ENCODE data around the gene TMEM89. TPM values are rescaled to one million over a fixed set of nuclear protein-coding genes. Genes with fewer than 3 reads are reported as not detected.

Gene TMEM89
- total RNA-seq, 2 donors from 2014 or later = 1.0 to 1.1 TPM

DNA sequence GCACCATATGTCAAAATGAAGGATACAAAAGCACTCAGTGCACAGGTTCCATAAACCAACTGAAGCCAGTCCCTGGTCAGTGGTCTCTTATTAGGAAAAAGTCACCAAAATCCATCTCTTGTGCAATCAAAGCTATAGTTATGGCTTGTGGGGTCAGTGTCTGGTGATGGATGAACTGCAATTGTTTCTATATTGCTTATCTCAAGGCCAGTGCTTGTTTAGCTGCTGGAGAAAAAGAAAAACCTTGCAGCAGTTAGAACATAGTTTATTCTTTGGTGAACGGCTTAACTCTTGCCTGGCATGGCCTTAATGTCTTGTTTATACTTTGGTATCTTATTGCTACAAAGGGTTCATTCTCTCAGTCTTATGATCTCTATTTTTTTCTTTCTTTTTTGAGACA, 9.3 kb downstream of the TMEM89 start:
- Mint-ChIP-seq H3K4me1 (peaks cover 11% of the 10 kb centered on the region), H3K27ac (no peak overlapping the region), H3K27me3 (no peaks in the 10 kb centered on the region), H3K4me3 (no peak overlapping the region), H3K9me3 (peaks cover 3% of the 10 kb centered on the region), H3K36me3 (ENCODE audit: low read depth) (peaks cover 22% of the 10 kb centered on the region)
- ATAC-seq (replicated peaks) = no peak

DNA sequence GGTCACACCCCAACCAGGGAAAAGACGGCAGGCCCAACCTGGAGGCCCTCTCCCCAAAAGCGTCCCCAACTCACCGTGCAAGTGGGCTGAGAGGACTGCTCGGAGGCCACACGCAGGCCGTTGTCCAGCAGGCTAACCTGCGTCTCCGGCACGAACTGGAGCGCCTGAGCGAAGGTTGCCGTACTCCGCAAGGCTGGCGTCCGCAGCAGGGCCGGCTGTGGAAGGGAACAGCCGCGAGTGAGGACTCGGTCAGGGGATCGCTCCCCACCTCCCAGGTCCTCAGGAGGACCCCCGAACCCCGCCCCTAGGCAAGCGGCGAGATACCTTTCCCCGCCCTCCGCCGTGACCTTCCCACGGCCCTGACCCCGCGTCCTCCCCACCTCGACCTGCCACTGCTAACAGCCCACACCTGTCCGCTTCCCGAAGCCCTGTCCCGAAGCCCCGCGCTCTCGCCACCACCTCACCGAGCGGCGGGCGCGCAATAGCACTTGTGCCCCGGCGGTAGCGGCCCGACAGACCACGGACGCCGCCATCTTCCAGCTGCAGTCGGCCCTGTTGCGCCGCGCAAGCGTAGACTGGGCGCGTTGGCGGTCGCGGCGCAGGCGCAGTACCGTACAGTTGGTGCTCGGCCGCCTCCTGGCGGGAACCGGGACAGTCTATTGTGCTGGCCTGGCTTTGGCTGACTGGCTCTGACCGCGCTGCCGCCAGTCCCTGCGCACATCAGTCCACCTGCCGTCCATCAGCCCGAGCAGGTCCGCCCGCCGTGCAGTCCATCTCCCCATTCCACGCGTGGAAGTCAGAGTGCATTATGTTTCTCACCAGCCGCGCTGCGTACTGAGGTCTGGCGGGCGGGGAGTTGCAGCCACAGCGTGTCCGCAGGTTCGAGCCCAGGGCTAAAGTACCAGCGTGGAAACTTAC, 12.2 kb downstream of the TMEM89 start, which contains the start of gene UQCRC1:
UQCRC1 (minus strand) TSS at position 559 of the 918 bp plus-strand sequence; CDS start at position 533, 26 bp downstream.
- Mint-ChIP-seq H3K4me1 (peaks cover 11% of the 10 kb centered on the region), H3K4me3 (peak within 1 kb of the TSS; percentile 95), H3K36me3 (ENCODE audit: low read depth) (peaks cover 50% of the 10 kb centered on the region), H3K27ac (peak within 1 kb of the TSS; percentile 94), H3K9me3 (no peaks in the 10 kb centered on the region), H3K27me3 (no peaks in the 10 kb centered on the region)
- ATAC-seq (replicated peaks) = peak; percentile 97

DNA sequence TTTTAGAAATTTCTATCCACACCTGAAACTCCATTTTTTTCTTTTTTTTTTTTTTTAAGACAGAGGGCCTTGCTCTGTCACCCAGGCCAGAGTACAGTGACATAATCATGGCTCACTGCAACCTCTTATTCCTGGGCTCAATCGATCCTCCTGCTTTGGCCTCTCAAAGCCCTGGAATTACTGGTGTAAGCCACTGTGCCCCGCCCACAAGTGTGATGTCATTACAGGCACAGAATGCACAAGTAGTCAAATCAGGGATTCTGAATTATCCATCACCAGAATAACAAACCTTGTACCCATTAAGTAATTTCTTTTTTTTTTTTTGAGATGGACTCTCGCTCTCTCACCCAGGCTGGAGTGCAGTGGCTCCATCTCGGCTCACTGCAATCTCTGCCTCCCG, 14.1 kb downstream of the TMEM89 start:
- no peaks in the 10 kb centered on the region for H3K27me3 Mint-ChIP-seq
- H3K4me3 Mint-ChIP-seq = peak overlapping the region; percentile 95
- H3K9me3 Mint-ChIP-seq = no peaks in the 10 kb centered on the region
- peaks cover 69% of the 10 kb centered on the region for H3K36me3 Mint-ChIP-seq (ENCODE audit: low read depth)
- no peak overlapping the region for H3K27ac Mint-ChIP-seq
- ATAC-seq (replicated peaks) = no peak
- H3K4me1 Mint-ChIP-seq = peaks cover 6% of the 10 kb centered on the region

DNA sequence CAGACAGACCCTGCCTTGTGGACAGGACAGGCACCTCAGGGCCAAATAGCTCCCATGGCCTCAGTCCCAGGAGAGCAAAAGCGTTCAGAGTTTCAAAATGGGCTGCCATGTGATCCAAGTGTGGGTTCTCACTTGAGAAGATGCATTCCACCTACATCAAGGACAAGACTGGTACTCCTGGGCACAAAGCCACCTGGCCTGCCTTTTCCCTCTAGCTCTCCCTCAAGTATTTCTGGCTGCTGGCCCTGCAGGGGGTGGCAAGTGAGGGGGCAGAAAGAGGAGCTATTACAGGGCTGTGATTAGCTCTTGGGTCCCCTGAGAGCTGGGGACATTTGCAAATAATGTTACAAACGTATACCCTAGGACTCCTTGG, 20.0 kb downstream of the TMEM89 start:
- Mint-ChIP-seq H3K4me1 (no peaks in the 10 kb centered on the region), H3K36me3 (ENCODE audit: low read depth) (peaks cover 81% of the 10 kb centered on the region), H3K27me3 (no peaks in the 10 kb centered on the region), H3K9me3 (no peaks in the 10 kb centered on the region), H3K4me3 (no peak overlapping the region), H3K27ac (no peak overlapping the region)
- no peak for ATAC-seq (replicated peaks)

DNA sequence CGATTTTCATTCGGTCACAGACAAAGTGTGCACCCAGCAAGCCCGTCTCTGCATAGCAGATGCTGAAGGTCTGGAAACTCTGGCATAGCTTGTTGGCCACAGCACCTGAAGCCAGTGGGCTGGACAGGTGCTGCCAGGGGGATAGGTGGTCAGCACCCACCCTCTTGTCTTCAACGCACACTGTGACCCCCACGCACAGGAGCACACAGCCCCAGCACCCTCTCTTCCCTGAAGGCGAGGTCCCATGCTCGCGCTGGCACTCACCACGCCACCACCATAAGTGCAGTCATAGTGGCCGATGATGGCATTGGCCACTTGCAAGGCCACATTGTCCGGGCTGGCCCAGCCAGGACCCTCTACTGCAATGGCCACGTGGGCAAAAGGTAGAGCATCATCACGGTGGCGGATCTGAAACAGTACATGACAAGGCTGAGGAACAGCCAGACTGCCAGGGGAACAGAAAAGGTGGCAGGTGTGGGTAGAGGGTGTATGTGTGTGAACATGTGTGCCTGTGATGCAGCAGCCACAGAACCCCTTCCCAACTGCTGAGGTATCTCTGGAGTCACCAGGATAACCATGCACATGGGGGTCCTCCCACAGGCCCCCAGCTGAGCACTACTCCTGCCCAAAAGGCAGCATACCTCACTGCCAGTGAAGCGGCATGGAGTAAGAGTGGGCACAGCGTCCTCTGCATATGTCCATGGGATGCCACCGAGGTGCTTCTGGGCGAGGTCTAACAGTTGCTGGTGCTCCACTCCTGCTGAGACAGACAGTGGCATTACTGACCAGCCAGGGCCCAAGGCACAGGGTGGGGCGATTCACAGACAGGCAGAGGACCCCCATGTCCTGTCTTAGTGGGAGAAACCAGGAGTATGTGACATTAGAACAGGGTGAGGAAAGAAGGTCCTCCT, 20.6 kb downstream of the TMEM89 start:
- Mint-ChIP-seq H3K27ac (no peak overlapping the region), H3K4me3 (no peak overlapping the region), H3K9me3 (no peaks in the 10 kb centered on the region), H3K4me1 (peaks cover 3% of the 10 kb centered on the region), H3K27me3 (peaks cover 4% of the 10 kb centered on the region), H3K36me3 (ENCODE audit: low read depth) (peaks cover 74% of the 10 kb centered on the region)
- no peak for ATAC-seq (replicated peaks)

DNA sequence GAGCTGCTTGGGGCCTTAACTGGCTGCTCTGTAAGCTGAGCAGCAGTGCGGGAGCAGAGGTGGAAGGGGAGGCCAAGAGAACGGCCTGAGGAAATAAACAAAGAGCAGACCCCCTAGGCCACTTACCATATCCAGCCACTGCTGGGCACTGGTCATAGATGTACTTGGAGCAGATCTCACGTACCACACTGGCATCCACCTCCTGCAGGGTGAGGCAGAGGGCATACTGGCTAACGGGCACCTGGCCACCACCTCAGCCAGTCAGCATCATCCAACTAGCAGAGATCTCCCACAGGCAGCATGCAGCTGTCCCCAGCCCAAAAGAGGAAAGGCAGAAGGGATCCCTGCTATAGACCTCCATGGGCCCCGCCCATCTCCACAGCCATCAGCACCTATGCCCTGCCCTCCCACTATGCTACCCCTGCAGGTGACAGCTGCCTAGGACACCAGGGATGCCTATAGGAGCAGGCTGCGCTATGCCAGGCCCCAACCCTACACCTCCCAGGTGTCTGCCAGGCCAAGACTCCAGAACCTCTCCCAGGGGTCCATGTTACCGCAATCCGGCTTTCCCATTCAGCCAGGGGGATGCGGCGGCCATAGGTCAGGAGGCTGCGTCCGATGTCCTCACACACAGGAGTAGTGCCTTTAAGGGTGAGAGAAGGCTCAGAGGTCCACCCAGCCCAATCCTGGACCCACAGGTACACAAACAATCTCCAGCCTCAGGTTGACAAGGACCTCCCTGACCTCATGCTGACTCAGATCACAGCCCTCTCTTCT, 21.9 kb downstream of the TMEM89 start:
- Mint-ChIP-seq H3K27me3 (peaks cover 6% of the 10 kb centered on the region), H3K9me3 (no peaks in the 10 kb centered on the region), H3K4me1 (peaks cover 4% of the 10 kb centered on the region), H3K36me3 (ENCODE audit: low read depth) (peaks cover 62% of the 10 kb centered on the region), H3K4me3 (no peak overlapping the region), H3K27ac (no peak overlapping the region)
- ATAC-seq (replicated peaks) = no peak

DNA sequence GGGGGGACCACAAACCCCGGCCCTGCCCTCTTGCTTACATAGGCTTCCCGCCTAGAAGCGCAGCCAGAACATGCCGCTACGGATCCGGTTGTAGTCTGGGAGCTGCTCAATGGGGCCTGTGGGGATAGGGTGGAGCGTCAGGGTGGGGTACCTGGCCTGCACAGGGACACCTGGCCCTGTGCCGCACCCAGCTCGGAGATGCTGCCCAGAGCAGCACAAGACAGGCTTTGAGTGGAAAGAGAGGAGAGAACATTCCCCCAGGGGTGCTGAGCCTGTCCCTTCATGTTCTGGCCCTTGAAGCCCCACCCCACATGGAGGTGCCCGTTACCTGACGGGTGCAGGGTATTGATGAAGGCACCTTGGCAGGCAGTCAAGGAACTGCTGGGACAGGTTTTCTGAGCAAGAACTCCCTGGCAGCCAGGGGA, 22.5 kb downstream of the TMEM89 start:
- Mint-ChIP-seq H3K36me3 (ENCODE audit: low read depth) (peaks cover 56% of the 10 kb centered on the region), H3K4me3 (no peak overlapping the region), H3K4me1 (peaks cover 4% of the 10 kb centered on the region), H3K27me3 (peaks cover 10% of the 10 kb centered on the region), H3K27ac (no peak overlapping the region), H3K9me3 (no peaks in the 10 kb centered on the region)
- no peak for ATAC-seq (replicated peaks)

DNA sequence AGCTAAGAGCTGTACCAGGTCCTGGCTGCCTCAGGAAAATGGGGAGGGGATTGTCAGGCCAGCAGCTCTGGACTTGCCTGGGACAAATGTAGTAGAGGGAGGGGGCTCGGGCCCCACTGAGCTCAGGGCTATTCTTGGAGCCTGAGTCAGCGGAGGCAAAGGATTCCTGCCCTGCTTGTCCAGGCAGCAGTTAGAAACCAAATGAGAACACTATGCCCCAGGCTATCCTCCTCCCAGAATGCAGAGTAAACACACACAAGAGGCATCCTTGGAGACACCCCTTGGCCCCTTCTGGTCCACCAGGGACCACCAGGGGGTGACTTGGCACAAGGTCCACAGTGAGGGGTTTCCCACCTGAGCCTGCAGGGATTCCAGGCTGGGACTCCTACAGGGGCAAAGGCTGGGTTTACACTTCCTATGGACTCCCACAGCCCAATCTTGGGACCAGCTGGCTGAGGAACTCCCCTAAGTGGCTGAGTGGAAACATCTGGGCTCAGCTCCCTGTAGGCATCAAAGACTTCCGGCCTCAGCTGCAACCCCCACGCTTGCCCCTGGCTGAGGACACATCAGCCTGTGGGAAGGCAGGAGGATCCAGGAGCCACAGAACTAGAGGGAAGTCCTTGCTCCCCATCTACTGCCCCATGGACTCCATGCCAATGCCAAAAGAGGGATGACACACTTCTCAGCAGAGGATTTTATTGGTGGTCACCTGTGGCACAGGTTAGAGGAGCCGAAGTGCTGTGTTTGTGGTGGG, 23.1 kb downstream of the TMEM89 start:
- Mint-ChIP-seq H3K4me1 (peaks cover 4% of the 10 kb centered on the region), H3K9me3 (no peaks in the 10 kb centered on the region), H3K27ac (no peak overlapping the region), H3K27me3 (peaks cover 10% of the 10 kb centered on the region), H3K36me3 (ENCODE audit: low read depth) (peaks cover 50% of the 10 kb centered on the region), H3K4me3 (no peak overlapping the region)
- no peak for ATAC-seq (replicated peaks)

DNA sequence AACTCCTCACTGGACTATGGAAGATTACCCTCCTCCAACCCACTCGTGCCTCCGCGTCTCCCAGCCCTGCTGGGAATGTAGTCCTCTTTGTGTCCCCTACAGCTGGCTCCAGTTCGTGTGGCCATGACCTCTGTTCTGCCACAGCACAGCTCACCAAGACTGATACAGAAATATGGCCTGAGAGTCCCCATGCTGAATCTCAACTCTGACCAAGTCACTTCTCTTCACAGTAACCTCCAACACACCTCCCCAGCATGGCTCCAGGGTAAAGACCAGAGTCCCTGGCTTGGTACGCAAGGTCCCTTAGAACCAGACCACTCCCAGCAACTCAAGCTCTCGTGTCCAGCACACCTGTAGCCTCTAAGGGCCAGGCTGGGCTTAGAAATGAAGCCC, 24.2 kb downstream of the TMEM89 start:
- H3K4me3 Mint-ChIP-seq = no peak overlapping the region
- H3K4me1 Mint-ChIP-seq = peaks cover 4% of the 10 kb centered on the region
- no peak for ATAC-seq (replicated peaks)
- H3K27ac Mint-ChIP-seq = no peak overlapping the region
- H3K9me3 Mint-ChIP-seq = no peaks in the 10 kb centered on the region
- H3K27me3 Mint-ChIP-seq = peaks cover 15% of the 10 kb centered on the region
- H3K36me3 Mint-ChIP-seq (ENCODE audit: low read depth) = peaks cover 39% of the 10 kb centered on the region

DNA sequence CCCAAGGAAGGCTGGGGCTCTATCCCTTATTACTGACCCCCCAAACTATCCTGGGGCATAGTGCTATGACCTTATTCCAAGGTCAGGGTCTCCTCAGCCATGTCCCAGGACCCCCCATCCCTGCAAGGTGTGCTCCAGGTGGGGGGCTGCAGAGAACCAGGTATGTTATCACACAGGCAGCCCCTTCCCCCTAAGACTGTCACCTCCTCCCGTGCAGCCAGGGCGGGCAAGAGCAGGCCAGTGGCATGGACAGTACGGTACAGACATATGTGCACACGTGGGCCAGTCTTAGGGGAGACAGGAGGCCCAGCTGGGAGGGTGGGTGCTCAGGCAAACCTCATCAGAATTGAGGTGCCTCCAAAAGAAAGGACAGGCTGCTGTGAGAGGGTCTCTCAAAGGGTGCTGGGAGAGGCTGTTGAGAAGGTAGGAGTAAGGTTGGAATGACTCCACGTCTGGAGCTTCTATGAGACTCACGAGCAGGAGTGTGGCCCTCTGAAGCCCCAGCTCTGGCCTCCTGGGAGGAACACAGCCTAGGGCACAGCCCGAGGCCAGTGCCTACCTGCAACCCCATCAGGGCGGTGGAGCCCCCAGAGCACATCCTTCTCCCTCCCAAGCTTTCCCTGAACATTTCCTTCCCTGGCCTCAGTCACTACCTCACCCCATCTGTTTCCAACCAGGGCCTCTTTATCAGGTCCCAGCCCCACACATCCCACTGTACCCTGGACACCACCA, 24.7 kb downstream of the TMEM89 start:
- no peak overlapping the region for H3K4me3 Mint-ChIP-seq
- ATAC-seq (replicated peaks) = no peak
- no peaks in the 10 kb centered on the region for H3K9me3 Mint-ChIP-seq
- peaks cover 33% of the 10 kb centered on the region for H3K36me3 Mint-ChIP-seq (ENCODE audit: low read depth)
- H3K4me1 Mint-ChIP-seq = peaks cover 4% of the 10 kb centered on the region
- peaks cover 15% of the 10 kb centered on the region for H3K27me3 Mint-ChIP-seq
- no peak overlapping the region for H3K27ac Mint-ChIP-seq

DNA sequence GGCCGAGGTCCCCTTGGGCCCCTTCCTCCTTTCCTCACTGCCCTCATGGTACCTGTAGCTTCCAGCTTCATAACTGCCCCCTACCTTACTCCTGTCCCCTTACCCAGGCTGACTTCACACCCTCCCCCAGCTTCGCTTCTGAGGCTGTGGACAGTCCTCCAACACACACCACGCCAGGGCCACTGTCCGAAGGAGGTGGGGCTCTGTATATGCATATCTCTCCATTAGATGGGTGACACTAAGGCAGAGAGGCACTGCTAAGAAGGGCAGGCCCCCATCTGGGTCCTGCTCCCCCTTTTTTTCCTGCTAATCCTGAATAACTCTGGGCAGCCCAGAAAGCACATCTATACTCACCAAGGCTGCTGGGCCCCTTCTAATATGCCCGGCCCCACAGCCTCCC, 25.4 kb downstream of the TMEM89 start:
- H3K4me3 Mint-ChIP-seq = no peak overlapping the region
- peaks cover 15% of the 10 kb centered on the region for H3K27me3 Mint-ChIP-seq
- H3K27ac Mint-ChIP-seq = peak overlapping the region; percentile 4

DNA sequence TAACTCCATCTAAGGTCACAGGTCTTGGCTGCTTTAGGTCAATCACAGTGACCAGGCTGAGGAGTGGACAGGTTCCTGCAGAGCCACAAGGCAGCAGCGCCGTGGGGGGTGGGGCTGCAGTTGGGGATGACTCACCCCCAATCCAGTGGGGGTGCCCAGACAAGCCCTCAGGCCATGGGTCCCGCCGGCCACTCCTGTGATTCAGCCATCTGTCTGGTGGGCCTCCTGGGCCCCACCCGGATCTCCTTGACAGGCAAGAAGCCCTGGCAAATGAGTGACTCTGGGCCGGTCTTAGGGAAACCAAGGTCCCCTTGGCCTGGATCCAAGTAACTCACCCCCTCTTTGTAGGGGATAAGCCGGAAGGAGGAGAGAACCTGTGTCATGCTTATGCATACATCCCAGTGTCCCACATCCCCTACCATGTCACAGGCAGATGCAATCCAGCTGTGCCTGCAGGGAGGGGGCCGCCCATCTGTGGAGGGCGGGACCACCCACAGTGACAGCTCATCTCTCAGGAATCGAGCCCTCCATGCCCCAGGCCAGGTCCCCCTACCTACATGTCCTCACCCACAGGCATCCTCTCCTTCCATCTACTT, 25.9 kb downstream of the TMEM89 start:
- Mint-ChIP-seq H3K4me3 (no peak overlapping the region), H3K4me1 (peaks cover 10% of the 10 kb centered on the region), H3K27ac (peak overlapping the region; percentile 4), H3K27me3 (peaks cover 20% of the 10 kb centered on the region), H3K36me3 (ENCODE audit: low read depth) (peaks cover 21% of the 10 kb centered on the region), H3K9me3 (no peaks in the 10 kb centered on the region)
- no peak for ATAC-seq (replicated peaks)

More for the DNA sequence above, 25.4 kb downstream of the TMEM89 start:
- H3K9me3 Mint-ChIP-seq = no peaks in the 10 kb centered on the region
- peaks cover 5% of the 10 kb centered on the region for H3K4me1 Mint-ChIP-seq
- no peak for ATAC-seq (replicated peaks)
- peaks cover 26% of the 10 kb centered on the region for H3K36me3 Mint-ChIP-seq (ENCODE audit: low read depth)
